HL-60 (cell line): ENCODE measurements around the gene CACNA1D.

Experiments used
- DNase-seq, 2 experiments: peaks; one replicate each; pipeline ENCODE4 v3.0.0-alpha.2; 2010 to 2020; ENCODE audit warnings: low read depth in 1 of 2, low spot score in 1 of 2
- H3K27ac ChIP-seq: fragments of 250-450 bp; sonication (Bioruptor Pico); replicated peaks from 2 replicates; pipeline ENCODE4 v1.5.1; 2020; ENCODE audit warnings: mild to moderate bottlenecking, moderate library complexity
- H3K27me3 ChIP-seq: fragments of 250-450 bp; sonication (Bioruptor Pico); 2 replicates; pipeline ENCODE4 v1.5.1; 2021; ENCODE audit warnings: mild to moderate bottlenecking, moderate library complexity; ENCODE audit not compliant: insufficient read depth, poor library complexity, severe bottlenecking
- H3K4me3 ChIP-seq: replicated peaks from 2 replicates; pipeline ENCODE4 v1.5.1; 2011; ENCODE audit warnings: mild to moderate bottlenecking, control low read depth, low read length; ENCODE audit not compliant: insufficient read depth
- CTCF ChIP-seq: IDR thresholded peaks from one replicate; pipeline ENCODE4 v1.5.1; 2011; ENCODE audit warnings: low read length, control low read depth, inconsistent platforms; ENCODE audit not compliant: insufficient read depth
- GABPA ChIP-seq: IDR thresholded peaks from 2 replicates; pipeline ENCODE4 v1.6.1; 2012; ENCODE audit warnings: low read depth
- POLR2AphosphoS5 ChIP-seq: IDR thresholded peaks from 2 replicates; pipeline ENCODE4 v1.6.1; 2012; ENCODE audit warnings: low read depth
- REST ChIP-seq: IDR thresholded peaks from 2 replicates; pipeline ENCODE4 v1.6.1; 2012; ENCODE audit warnings: low read depth; ENCODE audit not compliant: insufficient replicate concordance
- SPI1 ChIP-seq: IDR thresholded peaks from 2 replicates; pipeline ENCODE4 v1.6.1; 2012; ENCODE audit warnings: low read depth, mild to moderate bottlenecking, borderline replicate concordance

CACNA1D gene

GRCh38 chr3:53642211-53642610 is 147.8 kb downstream of the CACNA1D start:
- H3K27ac ChIP-seq = no peak overlapping the region
- no peak overlapping the region for H3K4me3 ChIP-seq
- DNase-seq = no peak
- TF ChIP-seq SPI1 (no peak), POLR2AphosphoS5 (no peak), GABPA (no peak), CTCF (no peak), REST (no peak)
- peaks cover 3% of the 10 kb centered on the region for H3K27me3 ChIP-seq

- no peak for TF ChIP-seq POLR2AphosphoS5
- TF ChIP-seq SPI1 = no peak
- TF ChIP-seq GABPA = no peak
- no peak for TF ChIP-seq CTCF
- no peak for TF ChIP-seq REST
- no peak for DNase-seq
- Histone ChIP-seq H3K27ac (no peak overlapping the region), H3K4me3 (no peak overlapping the region), H3K27me3 (peaks cover 3% of the 10 kb centered on the region)
These were observed 149.3 kb downstream of the CACNA1D start for GRCh38 chr3:53643757-53644156.

- Histone ChIP-seq H3K4me3 (no peak overlapping the region), H3K27ac (no peak overlapping the region), H3K27me3 (peaks cover 3% of the 10 kb centered on the region)
- TF ChIP-seq GABPA = no peak
- no peak for TF ChIP-seq POLR2AphosphoS5
- no peak for TF ChIP-seq SPI1
- no peak for TF ChIP-seq CTCF
- no peak for TF ChIP-seq REST
- no peak for DNase-seq
These were observed 151.3 kb downstream of the CACNA1D start for GRCh38 chr3:53645754-53646153.
